HUES6 (cell line): ENCODE measurements around the gene SRGAP1.
"Not testable (repeated sequence)": the region's sequence is repeated elsewhere in the genome, so short reads cannot be mapped to it uniquely, and the experiment has no call there.

Experiments used
- H3K27ac ChIP-seq: 2 replicates; pipeline ENCODE4 v1.7.0; 2013; ENCODE audit warnings: low read depth, mild to moderate bottlenecking, low read length, inconsistent platforms
- H3K27me3 ChIP-seq: 2 replicates; pipeline ENCODE4 v1.6.1; 2013; ENCODE audit warnings: low read length; ENCODE audit not compliant: control insufficient read depth, insufficient read depth
- H3K36me3 ChIP-seq: 2 replicates; pipeline ENCODE4 v1.6.1; 2013; ENCODE audit warnings: low read length; ENCODE audit not compliant: control insufficient read depth, insufficient read depth
- H3K4me1 ChIP-seq: 2 replicates; pipeline ENCODE4 v1.6.1; 2013; ENCODE audit warnings: low read length; ENCODE audit not compliant: control insufficient read depth, insufficient read depth
- H3K4me3 ChIP-seq: 2 replicates; pipeline ENCODE4 v1.5.1; 2013; ENCODE audit warnings: low read depth, low read length
- H3K9ac ChIP-seq: one replicate; pipeline ENCODE4 v1.6.1; 2013; ENCODE audit warnings: mild to moderate bottlenecking, low read length
- H3K9me3 ChIP-seq: 2 replicates; pipeline ENCODE4 v1.6.1; 2013; ENCODE audit warnings: low read depth, low read length; ENCODE audit not compliant: control insufficient read depth, insufficient read depth

The SRGAP1 gene

DNA sequence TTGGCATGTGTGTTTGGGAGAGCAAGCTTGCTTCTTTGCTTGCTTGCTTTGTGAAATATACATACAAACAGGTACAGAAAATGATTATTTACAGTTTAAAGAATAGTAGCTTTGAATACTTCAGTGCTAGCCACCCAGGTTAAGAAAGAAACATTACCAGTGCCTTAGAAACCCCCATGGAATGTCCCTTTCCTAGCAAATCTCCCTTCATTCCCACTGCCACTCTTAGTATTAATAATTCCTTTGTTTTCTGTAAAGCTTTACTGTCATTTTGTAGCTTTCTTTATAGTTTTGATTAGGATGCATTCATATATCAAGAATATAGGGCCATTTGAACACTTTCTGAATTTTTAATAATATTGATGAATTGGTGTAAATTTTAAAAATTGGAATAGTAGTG is 9.5 kb downstream of the SRGAP1 start:
- no peak overlapping the region for H3K27ac ChIP-seq
- no peaks in the 10 kb centered on the region for H3K36me3 ChIP-seq
- peaks cover 3% of the 10 kb centered on the region; the same call in 1 of the 2 replicates for H3K4me1 ChIP-seq
- no peak overlapping the region for H3K4me3 ChIP-seq
- no peaks in the 10 kb centered on the region for H3K27me3 ChIP-seq
- H3K9me3 ChIP-seq, result no peaks in the 10 kb centered on the region
- no peak overlapping the region for H3K9ac ChIP-seq

GRCh38 chr12:63855299-63855698 is 10.8 kb downstream of the SRGAP1 start:
- Histone ChIP-seq H3K36me3 (no peaks in the 10 kb centered on the region), H3K4me3 (no peak overlapping the region), H3K4me1 (peaks cover 3% of the 10 kb centered on the region; the same call in 1 of the 2 replicates), H3K27me3 (no peaks in the 10 kb centered on the region), H3K9me3 (no peaks in the 10 kb centered on the region), H3K27ac (no peak overlapping the region), H3K9ac (no peak overlapping the region)

DNA sequence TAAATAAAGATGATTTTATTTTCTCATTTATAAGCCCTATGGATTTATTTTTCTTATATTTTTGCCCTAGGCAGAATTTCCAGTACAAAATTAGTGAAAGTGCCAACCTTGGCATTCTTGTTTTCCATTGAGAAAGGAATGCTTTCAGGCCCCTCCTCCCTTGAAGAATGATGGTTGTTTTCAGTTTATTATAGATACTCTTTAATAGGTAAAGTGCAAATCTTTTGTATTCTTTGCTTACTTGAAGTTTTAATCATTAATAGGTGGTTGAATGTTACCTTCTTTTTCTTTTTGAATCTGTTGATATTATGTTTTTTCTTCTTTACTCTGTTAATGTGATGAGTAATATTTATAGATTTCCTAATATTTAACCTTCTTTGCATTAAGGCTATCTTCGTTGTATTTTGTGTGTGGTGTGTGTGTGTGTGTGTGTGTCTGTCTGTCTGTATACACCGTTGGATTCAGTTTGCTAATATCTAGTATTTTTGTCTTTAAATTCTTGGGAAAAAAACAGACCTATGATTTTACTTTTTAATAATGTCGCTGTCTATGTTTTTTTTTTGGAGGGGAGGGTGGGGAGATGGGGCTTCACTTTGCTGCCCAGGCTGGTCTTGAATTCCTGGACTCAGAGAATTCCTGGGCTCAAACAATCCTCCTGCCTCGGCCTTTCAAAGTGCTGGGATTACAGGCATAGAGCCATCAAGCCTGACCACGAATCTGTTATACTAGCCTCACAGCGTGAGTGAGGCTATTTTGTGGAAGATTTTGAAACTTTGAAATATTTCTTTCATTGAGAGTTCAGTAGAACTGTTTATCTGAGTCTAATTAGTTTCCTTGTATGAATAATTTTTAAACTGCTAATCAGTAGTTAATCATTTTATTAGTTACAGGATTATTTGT is 13.5 kb downstream of the SRGAP1 start:
- no peak overlapping the region for H3K9ac ChIP-seq
- no peak overlapping the region for H3K27ac ChIP-seq
- H3K36me3 ChIP-seq, result no peaks in the 10 kb centered on the region
- H3K4me1 ChIP-seq, result peaks cover 10% of the 10 kb centered on the region
- no peaks in the 10 kb centered on the region for H3K9me3 ChIP-seq
- no peaks in the 10 kb centered on the region for H3K27me3 ChIP-seq
- no peak overlapping the region for H3K4me3 ChIP-seq

GRCh38 chr12:63859880-63860279 is 15.4 kb downstream of the SRGAP1 start:
- not testable (repeated sequence) for H3K27me3 ChIP-seq, H3K36me3 ChIP-seq, H3K4me3 ChIP-seq, H3K27ac ChIP-seq, H3K9ac ChIP-seq, H3K9me3 ChIP-seq
- peaks cover 11% of the 10 kb centered on the region for H3K4me1 ChIP-seq

- peaks cover 22% of the 10 kb centered on the region for H3K4me1 ChIP-seq
- no peaks in the 10 kb centered on the region for H3K27me3 ChIP-seq
- peak overlapping the region; percentile 2; the same call in 1 of the 2 replicates for H3K27ac ChIP-seq
Observed at GRCh38 chr12:63862187-63862968, 17.9 kb downstream of the SRGAP1 start.

DNA sequence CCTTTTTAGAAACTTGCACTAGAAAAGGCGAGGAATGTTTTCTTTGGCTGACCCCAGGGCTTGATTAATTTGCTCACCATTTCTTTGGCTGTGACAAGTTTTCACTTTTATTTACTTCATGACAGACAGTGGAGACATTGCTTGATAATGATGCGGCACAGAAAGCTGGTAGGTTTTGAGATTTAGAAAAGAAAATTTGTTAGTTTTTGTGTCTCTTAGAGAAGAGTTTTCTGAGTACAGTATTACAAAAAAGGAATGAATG is 18.4 kb downstream of the SRGAP1 start:
- H3K36me3 ChIP-seq, result no peaks in the 10 kb centered on the region
- peaks cover 22% of the 10 kb centered on the region for H3K4me1 ChIP-seq
- no peak overlapping the region for H3K27ac ChIP-seq
- H3K9ac ChIP-seq, result no peak overlapping the region
- H3K27me3 ChIP-seq, result no peaks in the 10 kb centered on the region
- H3K9me3 ChIP-seq, result no peaks in the 10 kb centered on the region
- no peak overlapping the region for H3K4me3 ChIP-seq

More at GRCh38 chr12:63862187-63862968, 17.9 kb downstream of the SRGAP1 start:
- Histone ChIP-seq H3K4me3 (no peak overlapping the region), H3K9ac (no peak overlapping the region), H3K9me3 (no peaks in the 10 kb centered on the region), H3K36me3 (no peaks in the 10 kb centered on the region)

- Histone ChIP-seq H3K27ac (no peak overlapping the region), H3K9ac (no peak overlapping the region), H3K27me3 (no peaks in the 10 kb centered on the region), H3K4me3 (no peak overlapping the region), H3K36me3 (no peaks in the 10 kb centered on the region), H3K4me1 (peaks cover 22% of the 10 kb centered on the region), H3K9me3 (no peaks in the 10 kb centered on the region)
Observed at GRCh38 chr12:63863658-63864453, 19.4 kb downstream of the SRGAP1 start.

DNA sequence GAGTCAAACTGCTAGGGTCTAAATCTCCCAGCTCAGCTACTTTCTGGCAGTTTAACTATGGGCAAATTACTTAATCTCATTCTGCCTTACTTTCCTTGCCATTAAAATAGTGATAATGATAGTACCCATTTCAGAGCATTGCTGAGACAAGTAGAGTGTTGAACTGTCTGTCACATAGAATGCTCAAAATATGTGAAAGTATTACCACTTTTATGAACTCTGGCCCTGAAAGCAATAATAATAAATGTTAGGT is 19.9 kb downstream of the SRGAP1 start:
- H3K9ac ChIP-seq, result no peak overlapping the region
- H3K27ac ChIP-seq, result no peak overlapping the region
- H3K4me1 ChIP-seq, result peaks cover 22% of the 10 kb centered on the region

DNA sequence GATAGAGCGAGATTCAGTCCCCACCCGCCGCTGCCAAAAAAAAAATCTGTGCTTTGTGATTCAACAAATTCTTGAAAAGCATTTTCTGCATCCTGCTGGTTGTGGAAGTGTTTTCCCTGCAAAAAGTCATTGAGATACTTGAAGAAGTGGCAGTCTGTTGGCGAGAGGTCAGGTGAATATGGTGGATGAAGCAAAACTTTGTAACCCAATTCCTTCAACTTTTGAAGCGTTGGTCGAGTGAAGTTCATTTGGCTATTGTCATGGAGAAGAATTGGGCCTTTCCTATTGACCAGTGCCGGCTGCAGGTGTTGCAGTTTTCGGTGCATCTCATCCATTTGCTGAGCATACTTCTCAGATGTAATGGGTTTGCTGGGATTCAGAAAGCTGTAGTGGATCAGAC is 20.9 kb downstream of the SRGAP1 start:
- no peak overlapping the region for H3K4me3 ChIP-seq
- H3K9ac ChIP-seq, result no peak overlapping the region
- H3K27me3 ChIP-seq, result no peaks in the 10 kb centered on the region
- H3K4me1 ChIP-seq, result peaks cover 22% of the 10 kb centered on the region
- H3K27ac ChIP-seq, result peak overlapping the region; percentile 45; the same call in 1 of the 2 replicates
- no peaks in the 10 kb centered on the region for H3K36me3 ChIP-seq
- H3K9me3 ChIP-seq, result no peaks in the 10 kb centered on the region

More for the DNA sequence above, 19.9 kb downstream of the SRGAP1 start:
- Histone ChIP-seq H3K4me3 (no peak overlapping the region), H3K36me3 (no peaks in the 10 kb centered on the region), H3K27me3 (no peaks in the 10 kb centered on the region), H3K9me3 (no peaks in the 10 kb centered on the region)

GRCh38 chr12:63867053-63867452 is 22.6 kb downstream of the SRGAP1 start:
- no peak overlapping the region for H3K9ac ChIP-seq
- no peak overlapping the region for H3K4me3 ChIP-seq
- H3K27ac ChIP-seq, result no peak overlapping the region
- no peaks in the 10 kb centered on the region for H3K36me3 ChIP-seq
- no peaks in the 10 kb centered on the region for H3K27me3 ChIP-seq
- H3K4me1 ChIP-seq, result peaks cover 24% of the 10 kb centered on the region
- H3K9me3 ChIP-seq, result no peaks in the 10 kb centered on the region

DNA sequence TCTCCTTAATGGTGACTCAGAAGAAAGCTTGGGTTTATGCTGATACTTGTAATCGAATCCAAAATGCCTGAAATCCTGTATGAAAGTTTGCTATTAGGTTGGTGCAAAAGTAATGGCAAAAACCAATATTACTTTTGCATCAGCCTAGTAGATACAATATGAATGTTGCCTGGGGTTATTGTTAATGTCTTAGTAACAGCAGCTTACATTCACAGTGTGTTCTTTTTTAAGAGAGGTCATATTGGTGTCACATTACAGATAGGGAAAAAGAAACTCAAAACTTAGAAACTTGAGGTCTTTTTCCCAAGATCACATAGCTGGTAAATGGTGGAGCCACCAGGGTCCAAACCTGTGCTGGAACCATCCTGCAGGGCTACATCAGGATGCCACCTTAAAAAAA is 25.2 kb downstream of the SRGAP1 start:
- H3K4me3 ChIP-seq, result no peak overlapping the region
- no peaks in the 10 kb centered on the region for H3K9me3 ChIP-seq
- no peaks in the 10 kb centered on the region for H3K27me3 ChIP-seq
- H3K9ac ChIP-seq, result no peak overlapping the region
- peaks cover 13% of the 10 kb centered on the region for H3K4me1 ChIP-seq
- no peaks in the 10 kb centered on the region for H3K36me3 ChIP-seq
- no peak overlapping the region for H3K27ac ChIP-seq
